H1 (cell line): ENCODE data around the gene CYB561D2. TPM values are rescaled to one million over a fixed set of nuclear protein-coding genes. Genes with fewer than 3 reads are reported as not detected.

Source experiments
- ATF2 ChIP-seq: IDR thresholded peaks from 2 replicates; pipeline ENCODE4 v1.6.1; 2012; ENCODE audit warnings: low read length, inconsistent platforms
- BACH1 ChIP-seq: IDR thresholded peaks from 2 replicates; pipeline ENCODE4 v1.6.1; 2012; ENCODE audit warnings: low read length, improper control_type of control experiment
- CREB1 ChIP-seq: IDR thresholded peaks from 2 replicates; pipeline ENCODE4 v1.6.1; 2012; ENCODE audit warnings: inconsistent platforms
- EP300 ChIP-seq, 2 experiments: IDR thresholded peaks; 1 replicate in 1 of 2; 2 replicates in 1 of 2; pipeline ENCODE4 v1.6.1; 2011 to 2012; ENCODE audit warnings: low read depth in 2 of 2, low read length in 2 of 2, mild to moderate bottlenecking in 2 of 2, borderline replicate concordance in 1 of 2, inconsistent platforms in 1 of 2, moderate library complexity in 1 of 2
- FOSL1 ChIP-seq: IDR thresholded peaks from 2 replicates; pipeline ENCODE4 v1.6.1; 2011; ENCODE audit warnings: mild to moderate bottlenecking, low read depth, low read length, moderate library complexity; ENCODE audit not compliant: insufficient read depth
- GABPA ChIP-seq: IDR thresholded peaks from 2 replicates; pipeline ENCODE4 v1.6.1; 2011; ENCODE audit warnings: mild to moderate bottlenecking, low read length, moderate library complexity, borderline replicate concordance; ENCODE audit not compliant: insufficient read depth
- HDAC6 ChIP-seq: IDR thresholded peaks from one replicate; pipeline ENCODE4 v1.7.1; 2012; ENCODE audit warnings: low read depth, mild to moderate bottlenecking, inconsistent platforms, low read length, moderate library complexity
- KDM5A ChIP-seq: fragments of 200-600 bp; IDR thresholded peaks from 2 replicates; pipeline ENCODE4 v1.7.1; 2012; ENCODE audit warnings: mild to moderate bottlenecking, low read length, inconsistent platforms, mixed read lengths
- MAFK ChIP-seq: IDR thresholded peaks from 2 replicates; pipeline ENCODE4 v1.6.1; 2012; ENCODE audit warnings: low read depth, mild to moderate bottlenecking, improper control_type of control experiment, low read length
- NANOG ChIP-seq: IDR thresholded peaks from 2 replicates; pipeline ENCODE4 v1.6.1; 2011; ENCODE audit warnings: low read length, low read depth, mild to moderate bottlenecking, inconsistent platforms; ENCODE audit not compliant: insufficient read depth, poor library complexity, severe bottlenecking
- NRF1 ChIP-seq: IDR thresholded peaks from 2 replicates; pipeline ENCODE4 v1.6.1; 2011; ENCODE audit warnings: mild to moderate bottlenecking, low read depth, low read length, improper control_type of control experiment
- PHF8 ChIP-seq: fragments of 200-600 bp; sonication (generic); conservative IDR thresholded peaks from 2 replicates; pipeline ENCODE4 v1.7.1; 2012; ENCODE audit warnings: low read depth, mild to moderate bottlenecking, inconsistent platforms, low read length, moderate library complexity
- POLR2A ChIP-seq, 2 experiments: IDR thresholded peaks; 1 replicate in 1 of 2; 2 replicates in 1 of 2; pipeline ENCODE4 v1.6.1; 2011; ENCODE audit warnings: low read depth in 2 of 2, low read length in 2 of 2, mild to moderate bottlenecking in 2 of 2; ENCODE audit errors: control extremely low read depth in 1 of 2
- RBBP5 ChIP-seq: IDR thresholded peaks from 2 replicates; pipeline ENCODE4 v1.7.1; 2012; ENCODE audit warnings: low read depth, mild to moderate bottlenecking, inconsistent platforms, low read length, moderate library complexity, borderline replicate concordance
- RXRA ChIP-seq: IDR thresholded peaks from 2 replicates; pipeline ENCODE4 v1.6.1; 2011; ENCODE audit warnings: low read depth, mild to moderate bottlenecking, low read length, moderate library complexity; ENCODE audit not compliant: insufficient read depth
- SIN3A ChIP-seq, 2 experiments: IDR thresholded peaks in 1 of 2; conservative IDR thresholded peaks in 1 of 2; 2 replicates each; pipeline ENCODE4 v1.6.1; 2011 to 2012; ENCODE audit warnings: low read length in 2 of 2, improper control_type of control experiment in 1 of 2, low read depth in 1 of 2, mild to moderate bottlenecking in 1 of 2
- SIRT6 ChIP-seq: IDR thresholded peaks from one replicate; pipeline ENCODE4 v1.7.1; 2012; ENCODE audit warnings: low read length, inconsistent platforms
- TAF7 ChIP-seq: optimal IDR thresholded peaks from 2 replicates; pipeline ENCODE3; 2011; ENCODE audit warnings: low read depth, mild to moderate bottlenecking, inconsistent platforms, low read length, moderate library complexity, borderline replicate concordance
- polyA plus RNA-seq, 7 experiments: library from polyadenylated mRNA; depleted of rRNA in 3 of 7; stranded (reverse) in 5 of 7; unstranded in 2 of 7; fragments of >200 nt in 5 of 7; fragments of 200-250 nt in 2 of 7; gene quantifications; 1 replicate in 5 of 7; 2 replicates in 1 of 7; 4 replicates in 1 of 7; pipeline versions ENCODE4 v1.2.1 to v1.2.3, GENCODE V29; 2011 to 2013; ENCODE audit warnings: missing spikeins in 2 of 7, mixed read lengths in 2 of 7
- total RNA-seq: library from RNA; stranded (reverse); fragmentation: NEBNext Ultra II Directional; extraction: Animal tissue kit (Norgen Biotek cat#: 25700); gene quantifications from 2 replicates; pipeline ENCODE4 v1.2.1, GENCODE V29; 2021
- TF ChIP-seq, protein P1 (sequence below), 3 experiments: IDR thresholded peaks; 1 replicate in 2 of 3; 2 replicates in 1 of 3; pipeline versions ENCODE4 v1.5.1 to v1.6.1; 2011; ENCODE audit warnings: low read length in 3 of 3, mild to moderate bottlenecking in 3 of 3, inconsistent platforms in 2 of 3, low read depth in 1 of 3, moderate library complexity in 1 of 3; ENCODE audit not compliant: insufficient read depth in 1 of 3; ENCODE audit errors: control extremely low read depth in 1 of 3

The CYB561D2 gene
- total and polyA plus RNA-seq, 2 of the 8 experiments (the other 6 are each of a cell fraction or from before 2014, with no cell fraction given) = 9.8 to 34.0 TPM

DNA sequence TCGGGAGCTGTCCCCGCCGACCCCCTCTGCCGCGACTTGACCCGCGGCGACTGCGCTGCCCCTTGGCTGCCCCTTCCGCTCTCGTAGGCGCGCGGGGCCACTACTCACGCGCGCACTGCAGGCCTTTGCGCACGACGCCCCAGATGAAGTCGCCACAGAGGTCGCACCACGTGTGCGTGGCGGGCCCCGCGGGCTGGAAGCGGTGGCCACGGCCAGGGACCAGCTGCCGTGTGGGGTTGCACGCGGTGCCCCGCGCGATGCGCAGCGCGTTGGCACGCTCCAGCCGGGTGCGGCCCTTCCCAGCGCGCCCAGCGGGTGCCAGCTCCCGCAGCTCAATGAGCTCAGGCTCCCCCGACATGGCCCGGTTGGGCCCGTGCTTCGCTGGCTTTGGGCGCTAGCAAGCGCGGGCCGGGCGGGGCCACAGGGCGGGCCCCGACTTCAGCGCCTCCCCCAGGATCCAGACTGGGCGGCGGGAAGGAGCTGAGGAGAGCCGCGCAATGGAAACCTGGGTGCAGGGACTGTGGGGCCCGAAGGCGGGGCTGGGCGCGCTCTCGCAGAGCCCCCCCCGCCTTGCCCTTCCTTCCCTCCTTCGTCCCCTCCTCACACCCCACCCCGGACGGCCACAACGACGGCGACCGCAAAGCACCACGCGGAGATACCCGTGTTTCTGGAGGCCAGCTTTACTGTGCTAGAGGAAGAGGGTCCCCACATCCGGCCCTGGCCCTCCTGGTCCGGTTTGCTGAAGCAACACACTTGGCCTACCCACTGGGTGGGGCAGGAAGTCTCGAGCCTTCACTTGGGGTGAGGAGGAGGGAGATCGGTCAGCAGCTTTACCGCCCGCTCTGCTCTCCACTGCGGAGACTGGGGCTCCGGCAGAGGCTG, 10.0 kb upstream of the CYB561D2 start, which contains the start of gene RASSF1 (continued):
- TF ChIP-seq, protein P1, sequence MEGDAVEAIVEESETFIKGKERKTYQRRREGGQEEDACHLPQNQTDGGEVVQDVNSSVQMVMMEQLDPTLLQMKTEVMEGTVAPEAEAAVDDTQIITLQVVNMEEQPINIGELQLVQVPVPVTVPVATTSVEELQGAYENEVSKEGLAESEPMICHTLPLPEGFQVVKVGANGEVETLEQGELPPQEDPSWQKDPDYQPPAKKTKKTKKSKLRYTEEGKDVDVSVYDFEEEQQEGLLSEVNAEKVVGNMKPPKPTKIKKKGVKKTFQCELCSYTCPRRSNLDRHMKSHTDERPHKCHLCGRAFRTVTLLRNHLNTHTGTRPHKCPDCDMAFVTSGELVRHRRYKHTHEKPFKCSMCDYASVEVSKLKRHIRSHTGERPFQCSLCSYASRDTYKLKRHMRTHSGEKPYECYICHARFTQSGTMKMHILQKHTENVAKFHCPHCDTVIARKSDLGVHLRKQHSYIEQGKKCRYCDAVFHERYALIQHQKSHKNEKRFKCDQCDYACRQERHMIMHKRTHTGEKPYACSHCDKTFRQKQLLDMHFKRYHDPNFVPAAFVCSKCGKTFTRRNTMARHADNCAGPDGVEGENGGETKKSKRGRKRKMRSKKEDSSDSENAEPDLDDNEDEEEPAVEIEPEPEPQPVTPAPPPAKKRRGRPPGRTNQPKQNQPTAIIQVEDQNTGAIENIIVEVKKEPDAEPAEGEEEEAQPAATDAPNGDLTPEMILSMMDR (IDR thresholded peaks at IDR 0.05; ENCODE audit: control extremely low read depth in 1 of 3, insufficient read depth in 1 of 3, low read depth in 1 of 3, low read length in 3 of 3) = no peak
- TF ChIP-seq HDAC6 (no peak), GABPA (no peak), POLR2A (IDR thresholded peaks at IDR 0.05; ENCODE audit: control extremely low read depth in 1 of 2, low read depth in 2 of 2, low read length in 2 of 2) (no peak), SIN3A (conservative IDR thresholded peaks at IDR 0.05 in 1 of 2, IDR thresholded peaks at IDR 0.05 in 1 of 2; ENCODE audit: low read depth in 1 of 2, low read length in 2 of 2) (no peak), EP300 (IDR thresholded peaks at IDR 0.05; ENCODE audit: borderline replicate concordance in 1 of 2, low read depth in 2 of 2, low read length in 2 of 2) (no peak), BACH1 (no peak), CREB1 (no peak), NRF1 (no peak), KDM5A (no peak), TAF7 (no peak), PHF8 (peak; percentile 35; the same call in 1 of the 2 replicates), MAFK (no peak), RBBP5 (no peak; the same call in 1 of the 2 replicates), FOSL1 (no peak), SIRT6 (no peak), NANOG (no peak), RXRA (no peak), ATF2 (no peak)
